SU-DHL-6 (cell line): ENCODE data around the gene BLVRB.

ENCODE experiments used
- H2AFZ ChIP-seq: fragments of 200-600 bp; sonication (generic); 2 replicates; pipeline ENCODE4 v1.6.1; 2014; ENCODE audit warnings: low read depth, mild to moderate bottlenecking, moderate library complexity, mixed read lengths, antibody characterized with exemption, low read length; ENCODE audit not compliant: severe bottlenecking
- H3F3A ChIP-seq: fragments of 200-600 bp; shearing (Covaris generic); 2 replicates; pipeline ENCODE4 v1.6.0; 2016; ENCODE audit warnings: antibody characterized with exemption, mild to moderate bottlenecking; ENCODE audit not compliant: insufficient read depth
- H3K27ac ChIP-seq: fragments of 200-600 bp; sonication (generic); 2 replicates; pipeline ENCODE4 v1.5.1; 2016; ENCODE audit warnings: low read depth, mild to moderate bottlenecking, low read length, moderate library complexity, mixed read lengths
- H3K27me3 ChIP-seq: fragments of 200-600 bp; sonication (generic), shearing (Covaris generic); 2 replicates; pipeline ENCODE4 v1.6.0; 2014; ENCODE audit warnings: mild to moderate bottlenecking, low read length
- H3K36me3 ChIP-seq: fragments of 200-600 bp; sonication (generic); 2 replicates; pipeline ENCODE4 v1.6.1; 2014; ENCODE audit warnings: mild to moderate bottlenecking, low read length, mixed read lengths
- H3K4me2 ChIP-seq: fragments of 300-600, 200-600 bp; shearing (Covaris generic), sonication (generic); 2 replicates; pipeline ENCODE4 v1.6.0; 2014; ENCODE audit warnings: low read length, low read depth, mild to moderate bottlenecking; ENCODE audit not compliant: poor library complexity, severe bottlenecking
- H3K4me3 ChIP-seq: fragments of 200-600 bp; sonication (generic); 2 replicates; pipeline ENCODE4 v1.5.1; 2014; ENCODE audit warnings: antibody characterized with exemption, low read length, mild to moderate bottlenecking, mixed read lengths; ENCODE audit not compliant: insufficient read depth, poor library complexity, severe bottlenecking
- H3K79me2 ChIP-seq: fragments of 200-600 bp; sonication (generic); 2 replicates; pipeline ENCODE4 v1.6.1; 2014; ENCODE audit warnings: mild to moderate bottlenecking, low read length, moderate library complexity; ENCODE audit not compliant: insufficient read depth
- H3K9ac ChIP-seq: fragments of 200-600 bp; sonication (generic); 2 replicates; pipeline ENCODE4 v1.7.0; 2014; ENCODE audit warnings: mild to moderate bottlenecking, low read length
- H3K9me2 ChIP-seq: fragments of 200-600 bp; sonication (generic); replicated peaks from 2 replicates; pipeline ENCODE4 v1.6.1; 2014; ENCODE audit warnings: low read length; ENCODE audit not compliant: insufficient read depth
- H3K9me3 ChIP-seq: fragments of 200-600 bp; sonication (generic); 2 replicates; pipeline ENCODE4 v1.6.1; 2014; ENCODE audit warnings: low read length, mixed read lengths; ENCODE audit not compliant: insufficient read depth
- H4K20me1 ChIP-seq: fragments of 200-600 bp; sonication (generic); 2 replicates; pipeline ENCODE4 v1.6.1; 2014; ENCODE audit warnings: low read depth, mild to moderate bottlenecking, antibody characterized with exemption, low read length, moderate library complexity, mixed read lengths
- EZH2phosphoT487 ChIP-seq: fragments of 200-600 bp; sonication (generic), shearing (Covaris generic); conservative IDR thresholded peaks from 2 replicates; pipeline ENCODE4 v1.6.1; 2018; ENCODE audit warnings: mild to moderate bottlenecking, antibody characterized with exemption, low read length, moderate library complexity, mixed read lengths
- TF ChIP-seq, protein P1 (sequence below): fragments of 200-600 bp; sonication (generic); IDR thresholded peaks from one replicate; pipeline ENCODE4 v1.5.1; 2017; ENCODE audit warnings: antibody characterized with exemption, mild to moderate bottlenecking, low read length, moderate library complexity; ENCODE audit not compliant: insufficient read depth, poor library complexity, severe bottlenecking

BLVRB gene

DNA sequence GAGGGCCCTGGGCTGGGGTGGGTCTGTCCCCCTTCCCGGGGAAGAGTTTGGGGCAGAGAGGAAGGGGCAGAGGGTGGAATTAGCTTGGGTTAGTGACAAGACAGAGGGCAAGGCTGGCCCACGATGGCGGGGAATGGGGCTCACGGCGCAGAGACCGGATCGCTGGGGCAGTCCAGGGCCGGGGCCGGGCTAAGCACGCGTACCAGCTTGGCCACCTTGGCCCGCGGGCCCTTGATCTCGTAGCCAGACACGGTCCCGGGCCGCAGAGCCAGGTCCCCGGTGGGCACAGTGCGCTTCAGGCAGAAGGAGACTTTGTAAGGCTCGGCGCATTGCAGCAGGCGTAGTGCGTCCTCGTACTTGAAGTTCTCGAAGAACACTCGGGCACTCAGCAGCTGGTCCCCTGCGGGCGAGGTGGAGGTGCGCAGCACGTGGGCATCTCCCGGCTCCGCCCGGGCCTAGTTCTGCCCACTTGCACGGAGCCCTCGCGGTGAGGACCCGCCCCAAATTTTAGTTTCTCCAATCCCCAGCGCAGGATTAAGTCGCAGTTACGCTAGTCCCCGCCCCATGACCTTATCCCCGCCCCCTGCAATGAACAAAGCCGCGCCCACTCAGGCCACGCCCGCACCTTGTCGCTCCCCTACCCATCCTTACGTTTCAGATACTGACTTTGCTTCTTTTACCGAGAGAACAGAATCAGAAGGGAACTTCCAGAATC, 67.0 kb downstream of the BLVRB start:
- no peak overlapping the region for H3K27ac ChIP-seq
- no peaks in the 10 kb centered on the region for H3K36me3 ChIP-seq
- no peak for TF ChIP-seq EZH2phosphoT487
- TF ChIP-seq, protein P1, sequence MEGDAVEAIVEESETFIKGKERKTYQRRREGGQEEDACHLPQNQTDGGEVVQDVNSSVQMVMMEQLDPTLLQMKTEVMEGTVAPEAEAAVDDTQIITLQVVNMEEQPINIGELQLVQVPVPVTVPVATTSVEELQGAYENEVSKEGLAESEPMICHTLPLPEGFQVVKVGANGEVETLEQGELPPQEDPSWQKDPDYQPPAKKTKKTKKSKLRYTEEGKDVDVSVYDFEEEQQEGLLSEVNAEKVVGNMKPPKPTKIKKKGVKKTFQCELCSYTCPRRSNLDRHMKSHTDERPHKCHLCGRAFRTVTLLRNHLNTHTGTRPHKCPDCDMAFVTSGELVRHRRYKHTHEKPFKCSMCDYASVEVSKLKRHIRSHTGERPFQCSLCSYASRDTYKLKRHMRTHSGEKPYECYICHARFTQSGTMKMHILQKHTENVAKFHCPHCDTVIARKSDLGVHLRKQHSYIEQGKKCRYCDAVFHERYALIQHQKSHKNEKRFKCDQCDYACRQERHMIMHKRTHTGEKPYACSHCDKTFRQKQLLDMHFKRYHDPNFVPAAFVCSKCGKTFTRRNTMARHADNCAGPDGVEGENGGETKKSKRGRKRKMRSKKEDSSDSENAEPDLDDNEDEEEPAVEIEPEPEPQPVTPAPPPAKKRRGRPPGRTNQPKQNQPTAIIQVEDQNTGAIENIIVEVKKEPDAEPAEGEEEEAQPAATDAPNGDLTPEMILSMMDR = no peak
- no peaks in the 10 kb centered on the region for H3F3A ChIP-seq
- H3K9me2 ChIP-seq = no peaks in the 10 kb centered on the region
- no peaks in the 10 kb centered on the region for H3K9me3 ChIP-seq
- no peak overlapping the region for H3K4me2 ChIP-seq
- H2AFZ ChIP-seq = no peak overlapping the region
- H3K27me3 ChIP-seq = no peaks in the 10 kb centered on the region
- no peaks in the 10 kb centered on the region for H3K79me2 ChIP-seq
- H4K20me1 ChIP-seq = no peaks in the 10 kb centered on the region
- H3K4me3 ChIP-seq = no peak overlapping the region
- H3K9ac ChIP-seq = no peak overlapping the region
